HEK293 (cell line): ENCODE data around the gene CAB39L.

ENCODE experiments used
- BCL11A ChIP-seq: fragments of 450-650 bp; formaldehyde crosslinking; IDR thresholded peaks from 2 replicates; pipeline ENCODE4 v1.5.1; 2016; ENCODE audit warnings: low read depth, missing biosample characterization, missing genetic modification characterization
- EGR2 ChIP-seq: fragments of 450-650 bp; formaldehyde crosslinking; IDR thresholded peaks from 2 replicates; pipeline ENCODE4 v1.5.1; 2016; ENCODE audit warnings: low read depth, missing biosample characterization, missing genetic modification characterization
- KLF1 ChIP-seq: fragments of 450-650 bp; formaldehyde crosslinking; IDR thresholded peaks from 2 replicates; pipeline ENCODE4 v1.5.1; 2016; ENCODE audit warnings: missing biosample characterization, missing genetic modification characterization
- ZNF266 ChIP-seq: fragments of 450-650 bp; formaldehyde crosslinking; IDR thresholded peaks from 2 replicates; pipeline ENCODE4 v1.5.1; 2016; ENCODE audit warnings: missing biosample characterization, missing genetic modification characterization, low read depth
- ZNF777 ChIP-seq: fragments of 450-650 bp; formaldehyde crosslinking; IDR thresholded peaks from 2 replicates; pipeline ENCODE4 v1.5.1; 2017; ENCODE audit warnings: missing biosample characterization, missing genetic modification characterization, borderline replicate concordance
- TF ChIP-seq, protein P1 (sequence below): fragments of 450-650 bp; formaldehyde crosslinking; conservative IDR thresholded peaks from 2 replicates; pipeline ENCODE4 v1.5.1; 2016; ENCODE audit warnings: low read depth, missing biosample characterization, missing genetic modification characterization
- TF ChIP-seq, protein P2 (sequence below): fragments of 450-650 bp; formaldehyde crosslinking; IDR thresholded peaks from 2 replicates; pipeline ENCODE4 v1.5.1; 2016; ENCODE audit warnings: missing biosample characterization, missing genetic modification characterization

DNA sequence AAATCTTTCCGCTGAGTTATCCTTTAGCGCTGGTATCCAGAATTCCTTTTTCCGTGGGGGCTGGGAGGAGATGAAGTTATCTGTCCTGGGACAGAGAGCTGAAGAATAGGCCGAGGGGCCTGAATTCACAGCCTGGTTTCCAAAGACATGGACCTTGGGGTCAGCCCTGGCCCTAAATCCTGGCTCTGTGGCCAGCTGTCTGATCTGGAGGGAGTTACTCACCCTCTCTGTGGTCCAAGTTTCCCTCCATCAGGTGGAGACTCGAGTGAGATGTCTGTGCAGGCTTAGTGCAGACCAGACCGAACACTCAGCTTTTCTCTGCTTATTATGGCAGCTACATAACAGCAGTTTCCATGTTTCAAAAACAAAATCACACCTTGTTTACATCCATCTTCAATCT is 136.5 kb downstream of the CAB39L start:
- TF ChIP-seq, protein P1, sequence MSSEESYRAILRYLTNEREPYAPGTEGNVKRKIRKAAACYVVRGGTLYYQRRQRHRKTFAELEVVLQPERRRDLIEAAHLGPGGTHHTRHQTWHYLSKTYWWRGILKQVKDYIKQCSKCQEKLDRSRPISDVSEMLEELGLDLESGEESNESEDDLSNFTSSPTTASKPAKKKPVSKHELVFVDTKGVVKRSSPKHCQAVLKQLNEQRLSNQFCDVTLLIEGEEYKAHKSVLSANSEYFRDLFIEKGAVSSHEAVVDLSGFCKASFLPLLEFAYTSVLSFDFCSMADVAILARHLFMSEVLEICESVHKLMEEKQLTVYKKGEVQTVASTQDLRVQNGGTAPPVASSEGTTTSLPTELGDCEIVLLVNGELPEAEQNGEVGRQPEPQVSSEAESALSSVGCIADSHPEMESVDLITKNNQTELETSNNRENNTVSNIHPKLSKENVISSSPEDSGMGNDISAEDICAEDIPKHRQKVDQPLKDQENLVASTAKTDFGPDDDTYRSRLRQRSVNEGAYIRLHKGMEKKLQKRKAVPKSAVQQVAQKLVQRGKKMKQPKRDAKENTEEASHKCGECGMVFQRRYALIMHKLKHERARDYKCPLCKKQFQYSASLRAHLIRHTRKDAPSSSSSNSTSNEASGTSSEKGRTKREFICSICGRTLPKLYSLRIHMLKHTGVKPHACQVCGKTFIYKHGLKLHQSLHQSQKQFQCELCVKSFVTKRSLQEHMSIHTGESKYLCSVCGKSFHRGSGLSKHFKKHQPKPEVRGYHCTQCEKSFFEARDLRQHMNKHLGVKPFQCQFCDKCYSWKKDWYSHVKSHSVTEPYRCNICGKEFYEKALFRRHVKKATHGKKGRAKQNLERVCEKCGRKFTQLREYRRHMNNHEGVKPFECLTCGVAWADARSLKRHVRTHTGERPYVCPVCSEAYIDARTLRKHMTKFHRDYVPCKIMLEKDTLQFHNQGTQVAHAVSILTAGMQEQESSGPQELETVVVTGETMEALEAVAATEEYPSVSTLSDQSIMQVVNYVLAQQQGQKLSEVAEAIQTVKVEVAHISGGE, result no peak
- no peak for TF ChIP-seq KLF1 (tag by site-specific recombination)
- TF ChIP-seq, protein P2, sequence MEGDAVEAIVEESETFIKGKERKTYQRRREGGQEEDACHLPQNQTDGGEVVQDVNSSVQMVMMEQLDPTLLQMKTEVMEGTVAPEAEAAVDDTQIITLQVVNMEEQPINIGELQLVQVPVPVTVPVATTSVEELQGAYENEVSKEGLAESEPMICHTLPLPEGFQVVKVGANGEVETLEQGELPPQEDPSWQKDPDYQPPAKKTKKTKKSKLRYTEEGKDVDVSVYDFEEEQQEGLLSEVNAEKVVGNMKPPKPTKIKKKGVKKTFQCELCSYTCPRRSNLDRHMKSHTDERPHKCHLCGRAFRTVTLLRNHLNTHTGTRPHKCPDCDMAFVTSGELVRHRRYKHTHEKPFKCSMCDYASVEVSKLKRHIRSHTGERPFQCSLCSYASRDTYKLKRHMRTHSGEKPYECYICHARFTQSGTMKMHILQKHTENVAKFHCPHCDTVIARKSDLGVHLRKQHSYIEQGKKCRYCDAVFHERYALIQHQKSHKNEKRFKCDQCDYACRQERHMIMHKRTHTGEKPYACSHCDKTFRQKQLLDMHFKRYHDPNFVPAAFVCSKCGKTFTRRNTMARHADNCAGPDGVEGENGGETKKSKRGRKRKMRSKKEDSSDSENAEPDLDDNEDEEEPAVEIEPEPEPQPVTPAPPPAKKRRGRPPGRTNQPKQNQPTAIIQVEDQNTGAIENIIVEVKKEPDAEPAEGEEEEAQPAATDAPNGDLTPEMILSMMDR (tag by site-specific recombination), result no peak
- no peak for TF ChIP-seq BCL11A (tag by site-specific recombination)
- no peak for TF ChIP-seq EGR2
- no peak for TF ChIP-seq ZNF777
- TF ChIP-seq ZNF266 (tag by site-specific recombination), result no peak
